GM19372 (cell line): ENCODE results near the gene PDIA5.

Experiments used
- ATAC-seq: cut with Tn5 transposase; IDR thresholded peaks from one replicate; pipeline ENCODE4 v1.9.1; 2021; ENCODE audit warnings: mild to moderate bottlenecking, low read depth, moderate library complexity; ENCODE audit not compliant: unreplicated experiment

PDIA5 gene

DNA sequence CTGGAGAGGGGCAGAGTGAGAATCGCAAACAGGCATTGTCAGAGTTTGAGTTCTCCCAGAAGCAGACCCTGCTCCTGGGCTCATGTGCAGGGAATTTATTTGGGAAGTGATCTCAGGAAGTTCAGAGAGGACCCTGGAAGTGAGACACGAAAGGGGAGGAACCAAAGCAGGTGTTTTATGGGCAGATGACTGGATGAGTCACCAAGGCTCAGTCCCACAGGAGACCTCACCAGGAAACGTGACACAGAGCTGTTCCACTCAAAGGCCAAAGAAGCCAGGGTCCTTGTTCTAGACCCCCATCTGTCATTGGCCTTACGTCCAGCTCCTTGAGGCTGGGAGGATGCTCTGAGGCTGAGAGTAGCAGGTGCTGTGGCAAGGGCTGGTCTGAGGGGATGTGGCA lies 91.5 kb downstream of the PDIA5 start:
- ATAC-seq: no peak

DNA sequence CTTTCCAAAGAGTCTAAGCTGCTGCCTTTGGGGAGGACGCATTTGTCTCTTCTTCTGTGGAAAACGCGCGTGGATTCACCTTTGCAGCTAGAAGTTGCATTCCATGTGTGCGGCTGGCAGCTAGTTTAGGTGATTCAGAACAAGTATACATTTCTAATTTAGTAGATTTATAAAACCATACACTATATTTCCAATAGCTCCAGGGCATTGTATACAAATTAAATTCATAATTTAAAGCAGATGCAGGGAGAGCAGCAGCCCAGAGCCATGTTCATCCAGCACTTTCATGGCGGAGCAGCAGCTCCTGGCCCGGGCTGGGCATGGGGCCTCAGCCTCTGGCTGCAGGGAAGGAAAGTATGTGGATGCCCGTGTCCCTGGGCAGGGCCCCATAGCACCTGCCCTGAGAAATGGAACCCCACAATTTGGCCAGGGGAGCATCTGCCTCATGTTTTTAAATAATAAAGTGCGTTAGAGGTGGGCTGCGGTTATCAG lies 92.1 kb downstream of the PDIA5 start:
- ATAC-seq: no peak

DNA sequence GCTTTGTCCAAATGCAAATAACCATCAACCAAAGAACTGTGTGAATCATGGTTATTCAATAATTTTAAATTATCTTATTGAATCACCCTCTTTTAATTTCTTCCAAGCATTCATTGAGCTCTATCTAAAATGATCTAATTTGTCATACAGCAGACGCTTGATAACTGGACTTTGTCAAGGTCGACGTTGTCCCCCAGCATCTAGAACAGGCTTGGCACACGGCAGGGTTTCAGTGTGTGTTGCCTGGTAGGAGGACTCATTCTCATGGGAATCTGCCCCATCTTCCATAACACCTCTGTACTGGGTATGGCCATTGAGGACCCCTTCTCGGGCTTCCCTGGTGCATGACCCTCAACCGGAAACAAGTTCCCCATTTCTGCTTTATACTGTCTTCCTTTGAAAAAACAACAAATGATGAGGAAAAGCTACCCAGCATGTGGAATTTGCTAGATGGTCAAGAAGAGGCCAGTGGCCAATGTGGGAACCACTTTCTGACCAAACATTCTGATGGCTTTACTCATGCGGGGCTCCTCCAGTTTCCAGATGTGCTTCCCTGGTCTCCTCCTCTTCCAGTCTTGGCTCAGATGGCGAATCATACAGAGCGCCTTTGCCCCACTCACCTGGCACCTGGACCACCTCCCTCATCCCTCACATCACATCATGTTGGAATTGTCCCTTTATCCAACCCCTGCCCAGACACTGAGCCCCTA lies 93.3 kb downstream of the PDIA5 start:
- ATAC-seq: no peak

DNA sequence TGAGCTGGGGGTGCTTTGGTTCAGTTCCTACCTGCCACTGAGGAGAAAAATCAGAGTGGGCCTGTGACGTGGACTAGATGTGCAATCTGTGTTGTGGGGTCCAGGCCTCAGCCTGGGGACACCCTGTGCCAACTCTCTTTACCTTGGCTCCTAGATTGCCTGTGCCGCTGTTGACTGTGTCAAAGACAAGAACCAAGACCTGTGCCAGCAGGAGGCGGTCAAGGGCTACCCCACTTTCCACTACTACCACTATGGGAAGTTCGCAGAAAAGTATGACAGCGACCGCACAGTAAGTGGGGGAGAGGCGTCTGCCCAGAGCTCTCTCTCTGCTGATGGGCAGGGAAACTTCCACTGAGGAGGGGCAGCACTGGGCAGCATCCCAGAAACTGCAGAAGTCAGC lies 94.3 kb downstream of the PDIA5 start:
- no peak for ATAC-seq

DNA sequence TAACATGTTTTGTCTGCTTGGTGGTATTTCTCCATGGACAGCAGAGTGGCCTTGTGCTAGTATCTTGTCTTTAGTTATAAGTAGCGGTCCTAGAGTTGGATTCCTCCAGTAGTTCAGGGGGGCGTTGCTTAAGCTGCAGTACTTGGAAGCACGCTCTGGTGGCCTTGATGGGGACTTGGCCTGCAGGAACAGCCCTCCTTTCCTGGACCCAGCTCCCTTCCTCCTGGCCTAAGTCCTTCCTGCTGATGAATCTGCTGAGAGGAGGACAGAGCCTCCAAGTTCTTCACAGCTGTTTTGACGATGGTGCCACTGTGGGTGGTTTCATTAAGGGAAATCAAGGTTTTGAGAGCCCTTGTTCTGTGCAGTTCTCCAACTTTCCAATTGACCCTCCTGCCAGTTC lies 96.3 kb downstream of the PDIA5 start:
- no peak for ATAC-seq

DNA sequence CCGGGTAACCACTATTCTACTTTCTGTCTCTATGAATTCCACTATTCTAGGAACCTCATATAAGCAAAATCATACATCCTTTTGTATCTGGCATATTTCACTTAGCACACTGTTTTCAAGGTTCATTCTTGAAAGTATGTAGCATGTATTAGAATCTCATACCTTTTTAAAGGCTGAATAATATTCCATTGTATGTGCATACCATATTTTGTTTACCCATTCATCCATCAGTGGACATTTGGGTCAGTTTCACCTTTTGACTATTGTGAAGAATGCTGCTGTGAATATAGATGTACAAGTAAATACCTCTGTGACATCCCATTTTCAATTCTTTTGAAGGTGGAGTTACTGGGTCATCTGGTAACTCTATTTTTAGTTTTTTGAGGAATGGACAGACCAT lies 98.3 kb downstream of the PDIA5 start:
- ATAC-seq: no peak

DNA sequence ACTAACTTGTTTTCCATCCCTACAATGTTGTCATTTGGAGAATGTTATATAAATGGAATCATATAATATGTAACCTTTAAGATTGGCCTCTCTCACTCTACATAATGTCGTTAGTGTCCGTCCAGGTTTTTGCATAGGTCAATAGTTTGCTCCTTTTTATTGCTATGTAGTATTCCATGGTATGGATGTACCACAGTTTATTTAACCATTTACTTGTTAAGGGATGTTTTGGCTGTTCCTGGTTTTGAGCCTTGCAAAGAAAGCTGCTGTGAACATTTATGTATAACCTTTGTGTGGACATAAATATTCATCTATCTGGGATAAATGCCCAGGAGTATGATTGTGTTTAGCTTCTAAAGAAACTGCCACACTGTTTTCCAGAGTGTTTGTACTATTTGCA lies 100.9 kb downstream of the PDIA5 start:
- ATAC-seq: no peak

DNA sequence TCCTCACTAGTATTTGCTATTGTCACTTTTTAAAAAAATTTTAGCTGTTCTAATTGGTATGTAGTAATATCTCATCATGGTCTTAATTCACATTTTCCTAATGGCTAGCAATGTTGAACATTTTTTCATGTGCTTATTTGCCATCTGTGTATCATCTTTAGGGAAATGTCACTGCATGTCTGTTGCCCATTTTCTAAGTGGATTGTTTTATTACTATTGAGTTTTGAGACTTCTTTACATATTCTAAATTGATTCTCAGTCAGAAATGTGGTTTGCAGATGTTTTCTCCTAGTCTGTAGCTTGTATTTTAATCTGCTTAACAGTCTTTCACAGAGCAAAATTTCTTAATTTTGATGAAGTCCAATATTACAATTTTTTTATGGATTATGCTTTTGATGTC lies 101.3 kb downstream of the PDIA5 start:
- ATAC-seq: no peak

DNA sequence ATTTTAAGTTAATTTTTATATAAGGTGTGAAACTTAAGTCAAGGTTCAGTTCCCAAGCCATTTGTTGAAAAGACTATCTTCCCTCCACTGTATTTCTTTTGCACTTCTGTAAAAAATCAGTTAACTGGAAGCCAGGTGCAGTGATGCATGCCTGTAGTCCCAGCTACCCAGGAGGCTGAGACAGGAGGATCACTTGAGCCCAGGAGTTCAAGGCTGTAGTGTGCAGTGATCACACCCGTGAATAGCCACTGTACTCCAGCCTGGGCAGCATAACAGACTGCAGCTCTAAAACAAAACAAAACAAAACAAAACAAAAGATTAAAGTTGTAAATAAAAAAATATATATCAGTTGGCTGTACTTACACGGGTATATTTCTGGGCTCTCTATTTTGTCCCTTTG lies 101.8 kb downstream of the PDIA5 start:
- ATAC-seq: no peak

DNA sequence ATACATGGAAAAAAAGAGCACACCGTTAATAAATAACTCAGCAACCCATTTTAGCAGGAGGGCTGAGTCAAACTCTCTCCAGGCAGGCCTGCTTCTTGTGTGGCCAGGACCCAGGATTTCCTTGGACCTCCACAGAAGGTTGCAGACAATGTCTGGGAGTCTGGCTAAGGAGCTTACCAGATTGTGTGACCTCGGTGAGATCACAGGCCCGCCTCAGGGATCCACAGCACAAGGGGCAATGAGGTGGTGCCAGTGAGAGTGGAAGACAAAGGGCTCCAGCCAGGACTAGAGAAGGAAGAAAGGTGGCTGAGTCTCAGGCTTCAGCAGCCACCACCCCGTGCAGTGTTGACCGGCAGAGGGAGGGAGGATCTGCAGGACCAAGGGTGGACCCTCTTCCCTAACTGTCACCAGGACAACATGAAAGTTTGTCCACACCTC lies 102.7 kb downstream of the PDIA5 start:
- no peak for ATAC-seq

DNA sequence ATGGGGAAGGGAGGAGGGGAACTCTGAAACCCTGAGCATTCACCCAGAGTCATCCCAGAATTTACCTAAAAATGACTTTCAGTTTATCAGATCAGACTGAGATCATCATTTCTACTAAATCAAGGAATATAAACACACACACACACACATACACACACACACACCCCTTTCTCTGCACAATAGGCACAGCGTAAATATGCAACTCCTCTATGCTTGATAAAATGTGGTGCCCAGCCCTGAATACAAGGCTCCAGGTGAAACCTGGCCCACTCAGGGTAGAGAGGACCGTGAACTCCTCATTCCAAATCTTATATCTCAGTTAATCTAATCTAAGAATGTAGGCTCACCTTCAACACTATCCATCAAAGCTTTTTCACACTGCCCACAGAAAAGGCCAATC lies 103.1 kb downstream of the PDIA5 start:
- no peak for ATAC-seq

DNA sequence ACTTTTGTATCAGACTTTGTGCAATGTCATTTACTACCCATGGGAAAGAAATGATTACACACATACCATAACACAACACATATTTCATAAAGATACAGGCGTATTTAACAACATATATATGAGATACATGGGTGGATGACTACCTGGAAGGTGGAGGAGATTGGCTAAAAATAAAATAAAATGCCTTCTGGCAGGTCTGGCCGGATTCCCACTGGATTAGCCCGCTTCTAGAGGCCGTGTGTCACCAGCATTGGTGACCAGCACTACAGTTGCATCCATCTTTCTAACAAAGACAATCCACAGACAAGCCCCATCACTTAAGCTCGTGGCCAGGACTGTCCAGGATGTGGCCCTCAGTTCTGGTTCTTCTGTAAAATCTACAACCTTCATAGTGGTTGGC lies 114.0 kb downstream of the PDIA5 start:
- ATAC-seq: no peak

DNA sequence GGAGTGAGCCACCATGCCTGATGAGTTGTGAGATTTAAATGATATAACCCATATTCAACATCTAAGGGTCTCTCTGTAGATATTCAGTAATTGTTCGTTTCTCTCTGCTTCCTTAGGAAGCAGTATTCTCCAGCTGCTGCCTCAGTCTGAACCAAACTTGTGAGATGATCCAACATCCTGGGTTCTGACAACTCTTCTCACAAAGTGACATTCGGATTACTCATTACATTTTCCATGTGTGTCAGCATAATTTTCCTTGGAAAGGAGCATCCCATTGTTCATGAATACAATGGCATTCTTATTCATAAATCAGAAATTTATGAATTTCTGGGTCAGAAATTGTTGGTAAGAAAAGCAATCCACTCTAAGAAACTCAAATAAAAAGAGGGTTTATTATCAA lies 119.9 kb downstream of the PDIA5 start:
- ATAC-seq: no peak

DNA sequence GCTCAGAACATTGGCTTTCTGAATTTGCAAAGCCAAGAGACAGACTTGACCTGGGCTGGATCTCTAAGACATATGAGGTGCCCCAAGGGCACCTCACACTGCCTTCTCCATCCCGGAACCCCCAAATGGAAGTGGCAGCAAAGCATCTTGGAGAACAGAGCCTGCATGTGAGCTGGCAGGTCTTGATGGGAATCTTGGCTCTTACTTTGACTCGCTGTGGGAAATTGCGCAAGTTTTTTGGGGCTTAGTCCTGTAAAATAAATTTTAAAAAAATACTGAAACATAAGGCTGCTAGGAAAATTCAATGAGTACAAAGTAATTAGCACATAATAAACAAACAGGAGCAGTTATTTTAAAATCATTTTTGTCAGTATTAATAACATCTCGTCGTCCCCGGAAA lies 121.2 kb downstream of the PDIA5 start:
- no peak for ATAC-seq

DNA sequence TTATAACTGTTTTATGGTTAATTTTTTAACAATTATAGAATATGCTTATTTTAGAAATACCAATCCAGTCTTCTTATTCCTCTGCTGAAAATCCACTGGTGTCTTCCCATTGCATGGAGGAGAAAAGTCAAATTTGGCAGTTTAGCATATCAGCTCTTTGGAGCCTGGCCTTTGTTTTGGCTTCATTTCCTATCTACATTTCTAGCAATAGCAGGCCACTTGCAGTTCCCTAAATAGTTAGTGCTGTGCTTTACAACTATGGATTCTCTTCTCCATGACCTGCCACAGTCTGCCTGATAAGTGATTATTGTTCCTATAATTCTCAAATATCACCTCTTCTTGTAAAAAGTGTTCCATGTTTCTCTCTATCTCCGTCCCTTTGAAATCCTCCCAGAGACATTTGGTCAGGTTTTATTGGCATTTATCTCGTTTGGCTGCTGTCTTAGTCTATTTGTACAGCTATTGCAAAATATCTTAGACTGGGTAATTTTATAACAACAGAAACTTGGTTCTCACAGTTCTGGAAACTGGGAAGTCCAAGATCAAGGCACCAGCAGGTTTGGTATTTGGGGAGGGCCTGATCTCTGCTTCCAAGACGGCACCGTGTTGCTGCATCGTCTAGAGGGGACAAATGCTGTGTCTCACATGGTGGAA lies 126.8 kb downstream of the PDIA5 start:
- no peak for ATAC-seq

DNA sequence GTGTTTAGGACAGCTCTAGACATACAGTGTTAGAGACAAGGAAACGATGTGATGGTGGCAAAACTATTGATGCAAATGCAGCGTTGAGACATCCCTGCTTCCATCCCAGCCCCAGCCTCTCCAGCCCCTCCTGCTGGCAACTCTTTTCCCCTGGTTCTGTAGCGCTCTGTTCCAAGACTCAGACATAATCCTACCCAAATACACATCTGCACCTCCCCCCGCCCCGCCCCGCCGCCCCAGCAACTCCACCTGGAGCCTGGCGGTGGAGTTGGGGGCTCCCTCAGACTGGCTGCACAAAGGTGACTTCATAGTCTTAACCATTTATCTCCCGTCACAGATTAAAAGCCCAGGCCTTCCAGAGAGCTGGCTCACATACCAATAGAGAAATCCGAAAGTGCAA lies 127.7 kb downstream of the PDIA5 start:
- no peak for ATAC-seq

DNA sequence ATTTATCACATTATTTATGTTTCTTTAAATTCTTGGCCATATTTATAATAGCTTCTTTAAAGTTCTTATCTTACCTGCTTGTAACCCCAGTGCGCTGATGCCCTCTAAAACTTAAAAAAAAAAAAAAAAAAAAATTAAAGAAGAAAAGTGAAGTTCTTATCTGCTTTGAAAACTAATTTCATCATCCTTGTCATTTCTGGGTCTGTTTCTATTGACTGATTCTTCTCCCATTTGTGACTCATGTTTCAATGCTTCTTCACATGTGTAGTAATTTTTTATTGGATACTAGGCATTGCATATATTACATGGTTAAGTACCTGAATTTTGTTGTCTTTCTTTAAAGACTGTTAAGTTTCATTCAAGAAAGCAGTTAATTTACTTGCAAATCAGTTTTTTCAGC lies 131.5 kb downstream of the PDIA5 start:
- no peak for ATAC-seq

DNA sequence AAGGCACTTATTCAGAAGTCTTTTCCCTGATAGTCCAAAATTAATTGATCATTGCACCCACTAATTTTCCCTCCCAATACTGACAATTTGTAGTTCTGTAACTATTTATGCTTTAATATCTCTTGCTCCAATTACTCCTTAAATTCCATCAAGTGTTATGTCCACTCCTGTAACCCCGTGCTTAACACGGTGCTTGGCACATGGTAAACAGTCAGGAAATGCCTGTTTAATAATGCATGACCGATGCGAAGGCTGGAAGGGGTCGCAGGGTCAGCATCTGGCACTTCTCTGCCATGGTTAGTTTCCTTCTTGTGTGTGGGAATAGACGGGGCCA lies 134.4 kb downstream of the PDIA5 start:
- ATAC-seq: no peak

DNA sequence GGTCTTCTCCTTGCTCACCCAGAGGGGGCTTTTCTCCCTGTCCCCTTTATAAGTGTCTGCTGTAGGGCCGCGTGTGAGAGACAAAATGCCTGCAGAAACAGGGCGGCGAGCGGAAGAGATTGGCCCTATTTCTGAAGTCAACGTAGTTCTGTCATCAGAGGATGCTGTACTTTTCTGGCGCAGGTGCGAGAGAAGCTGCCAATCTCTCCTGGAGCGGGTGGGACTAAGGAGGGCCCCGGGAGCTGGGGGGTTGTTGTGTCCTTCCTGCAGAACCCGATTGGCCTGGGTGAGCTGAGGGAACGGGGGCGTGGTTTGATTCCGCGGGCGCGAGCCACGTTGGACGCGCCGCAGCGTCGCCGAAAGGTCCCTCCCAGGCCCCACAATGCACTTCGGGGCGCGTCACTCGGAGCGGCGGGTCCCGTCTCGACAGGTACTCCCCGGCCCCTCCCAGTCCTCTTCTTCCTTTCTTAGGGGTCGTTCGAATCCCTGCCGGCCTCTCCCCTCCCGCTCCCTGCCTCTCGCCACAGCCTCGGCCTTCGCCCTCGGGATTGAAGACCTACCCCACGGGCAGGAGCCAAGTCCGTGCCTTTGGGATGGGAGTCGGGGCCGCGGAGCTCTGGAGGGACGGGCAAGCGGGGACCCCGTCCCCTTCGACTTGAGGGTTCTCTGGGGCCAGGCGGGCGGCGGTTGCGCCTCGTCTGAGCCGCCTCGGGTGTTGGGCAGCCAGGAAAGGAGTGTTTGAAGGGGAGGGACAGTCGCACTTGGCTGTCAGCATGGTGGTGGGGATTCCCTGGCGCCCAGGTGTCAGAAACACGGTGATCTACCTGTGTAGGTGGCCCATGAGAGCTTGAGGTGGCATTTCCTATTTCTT lies 135.0 kb downstream of the PDIA5 start, which contains the start of gene SEC22A:
Gene SEC22A (plus strand): TSS at position 387 of the 871 bp plus-strand sequence. CDS start 7,275 bp downstream, outside the sequence.
- ATAC-seq: peak; percentile 99

DNA sequence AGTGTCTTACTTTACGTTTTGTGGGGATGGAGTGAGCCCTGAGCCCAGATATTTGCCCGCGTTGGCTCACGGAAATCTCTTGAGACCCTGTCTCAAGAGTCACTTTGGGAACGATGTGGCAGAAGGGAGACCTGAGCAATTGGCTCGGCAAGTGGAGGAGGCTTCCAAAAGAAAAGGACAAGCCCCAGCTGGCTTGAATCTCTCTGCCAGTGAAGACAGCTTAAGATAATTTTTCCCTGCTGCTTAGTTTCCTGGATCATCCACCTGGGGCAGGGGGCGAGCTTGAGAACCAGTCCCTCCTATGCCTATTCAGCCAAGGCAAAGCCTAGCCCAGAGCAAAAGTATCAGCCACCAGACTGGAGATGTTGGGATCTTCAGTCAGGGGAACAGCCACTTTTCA lies 135.6 kb downstream of the PDIA5 start:
- ATAC-seq: no peak
